LNCAP (cell line): Measurements from ENCODE around the gene SLC6A20.

Source experiments
- TF ChIP-seq, protein P1 (sequence below): fragments of 450-650 bp; IDR thresholded peaks from 2 replicates; pipeline ENCODE4 v1.5.1; 2017; ENCODE audit warnings: mild to moderate bottlenecking

The SLC6A20 gene

DNA sequence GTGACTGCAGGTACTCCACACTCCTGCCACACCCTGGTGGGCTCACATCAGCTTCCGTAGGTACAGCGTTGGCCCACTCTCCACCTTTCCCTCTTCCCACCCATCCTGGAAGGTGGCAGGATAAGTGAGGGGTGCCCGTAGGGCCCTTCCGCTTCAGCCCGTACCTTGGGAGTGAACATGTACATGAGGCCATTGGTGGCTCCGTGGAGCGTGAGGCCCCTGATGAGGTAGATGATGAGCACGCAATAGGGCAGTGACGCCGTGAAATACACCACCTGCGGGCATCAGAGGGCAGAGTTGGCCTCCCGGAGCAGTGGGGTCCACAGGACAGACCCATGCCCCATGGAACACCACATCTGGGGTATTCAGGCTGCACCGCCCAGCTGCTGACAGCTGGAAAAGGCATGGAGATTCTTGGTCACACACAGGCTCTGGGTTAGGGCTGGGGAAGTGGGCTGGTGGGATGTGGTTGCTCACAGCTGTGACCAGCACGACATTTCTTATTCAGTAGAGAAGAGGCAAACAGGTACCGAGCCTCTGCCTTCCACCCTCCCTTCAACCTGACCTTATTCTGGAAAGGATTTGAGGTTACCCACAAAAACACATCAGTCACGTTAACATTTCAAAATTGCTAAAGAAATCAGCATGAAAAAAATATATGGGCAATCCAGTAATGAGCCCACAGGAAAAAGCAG is 23.8 kb downstream of the SLC6A20 start:
- TF ChIP-seq, protein P1, sequence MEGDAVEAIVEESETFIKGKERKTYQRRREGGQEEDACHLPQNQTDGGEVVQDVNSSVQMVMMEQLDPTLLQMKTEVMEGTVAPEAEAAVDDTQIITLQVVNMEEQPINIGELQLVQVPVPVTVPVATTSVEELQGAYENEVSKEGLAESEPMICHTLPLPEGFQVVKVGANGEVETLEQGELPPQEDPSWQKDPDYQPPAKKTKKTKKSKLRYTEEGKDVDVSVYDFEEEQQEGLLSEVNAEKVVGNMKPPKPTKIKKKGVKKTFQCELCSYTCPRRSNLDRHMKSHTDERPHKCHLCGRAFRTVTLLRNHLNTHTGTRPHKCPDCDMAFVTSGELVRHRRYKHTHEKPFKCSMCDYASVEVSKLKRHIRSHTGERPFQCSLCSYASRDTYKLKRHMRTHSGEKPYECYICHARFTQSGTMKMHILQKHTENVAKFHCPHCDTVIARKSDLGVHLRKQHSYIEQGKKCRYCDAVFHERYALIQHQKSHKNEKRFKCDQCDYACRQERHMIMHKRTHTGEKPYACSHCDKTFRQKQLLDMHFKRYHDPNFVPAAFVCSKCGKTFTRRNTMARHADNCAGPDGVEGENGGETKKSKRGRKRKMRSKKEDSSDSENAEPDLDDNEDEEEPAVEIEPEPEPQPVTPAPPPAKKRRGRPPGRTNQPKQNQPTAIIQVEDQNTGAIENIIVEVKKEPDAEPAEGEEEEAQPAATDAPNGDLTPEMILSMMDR, result no peak

DNA sequence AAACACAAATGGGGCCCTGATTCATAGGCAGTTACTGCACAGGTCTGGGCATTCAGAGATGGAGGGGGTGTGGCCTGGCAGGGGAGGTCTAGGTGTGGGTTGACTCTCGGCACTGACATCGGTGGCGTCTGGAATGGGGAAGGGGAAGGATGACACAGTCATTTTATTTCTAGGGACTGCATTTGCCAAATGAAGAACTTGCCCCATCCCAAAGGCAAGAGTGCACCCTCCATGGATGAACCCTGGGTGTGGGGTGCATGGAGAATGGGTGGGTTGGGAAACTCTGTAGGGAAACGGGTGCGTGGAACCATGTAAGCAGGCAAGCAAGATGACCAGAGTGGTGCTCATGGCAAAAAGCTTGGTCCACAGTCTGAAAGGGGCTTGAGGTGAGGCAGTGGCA is 24.5 kb downstream of the SLC6A20 start:
- TF ChIP-seq, protein P1, result no peak

DNA sequence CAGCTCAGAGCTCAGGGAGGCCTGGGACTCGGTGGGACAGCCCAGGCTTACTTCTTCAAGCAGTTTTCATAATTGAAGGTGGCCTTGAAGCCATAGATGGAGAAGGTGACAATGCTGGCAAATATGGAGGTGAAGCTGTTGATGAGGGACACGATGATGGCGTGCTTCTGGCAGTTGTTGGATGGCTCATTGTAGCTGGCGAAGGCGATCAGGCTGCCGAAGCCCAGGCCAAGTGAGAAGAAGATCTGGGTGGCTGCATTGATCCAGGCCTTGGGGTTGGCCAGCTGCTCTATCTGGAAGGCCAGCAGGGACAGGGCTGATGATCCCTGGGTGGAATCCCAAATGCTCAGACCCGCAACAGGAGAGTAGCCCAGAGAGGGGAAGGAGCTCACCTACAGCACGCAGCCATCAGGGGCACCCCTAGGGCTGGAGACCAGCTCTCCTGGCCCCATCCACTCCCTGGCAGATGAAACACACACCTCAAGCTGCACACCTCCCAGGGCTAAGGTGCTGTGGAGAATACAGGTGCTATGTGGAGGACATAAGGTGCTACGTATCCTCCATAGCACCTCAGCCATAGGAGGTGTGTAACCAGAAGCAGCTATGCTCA is 25.1 kb downstream of the SLC6A20 start:
- TF ChIP-seq, protein P1, result no peak

DNA sequence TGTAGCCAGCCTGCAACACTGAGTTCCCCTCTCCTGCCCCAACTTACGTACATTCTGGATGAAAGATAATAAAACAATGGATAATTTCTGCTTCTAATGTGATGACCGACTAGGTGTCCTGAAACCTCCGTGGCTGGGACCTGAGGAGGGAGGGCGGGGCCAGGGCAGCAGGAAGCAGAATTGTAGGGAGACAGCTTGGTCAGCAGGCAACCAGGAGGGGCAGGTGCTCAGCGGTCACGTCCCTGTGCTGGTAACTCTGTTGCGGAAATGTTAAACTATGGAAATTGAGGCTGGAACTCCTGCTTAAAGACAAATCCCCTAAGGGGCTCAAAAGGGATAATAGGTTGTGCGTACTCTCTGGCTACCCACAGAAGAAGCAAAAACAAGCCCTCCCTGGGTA is 30.4 kb downstream of the SLC6A20 start:
- TF ChIP-seq, protein P1, result no peak

DNA sequence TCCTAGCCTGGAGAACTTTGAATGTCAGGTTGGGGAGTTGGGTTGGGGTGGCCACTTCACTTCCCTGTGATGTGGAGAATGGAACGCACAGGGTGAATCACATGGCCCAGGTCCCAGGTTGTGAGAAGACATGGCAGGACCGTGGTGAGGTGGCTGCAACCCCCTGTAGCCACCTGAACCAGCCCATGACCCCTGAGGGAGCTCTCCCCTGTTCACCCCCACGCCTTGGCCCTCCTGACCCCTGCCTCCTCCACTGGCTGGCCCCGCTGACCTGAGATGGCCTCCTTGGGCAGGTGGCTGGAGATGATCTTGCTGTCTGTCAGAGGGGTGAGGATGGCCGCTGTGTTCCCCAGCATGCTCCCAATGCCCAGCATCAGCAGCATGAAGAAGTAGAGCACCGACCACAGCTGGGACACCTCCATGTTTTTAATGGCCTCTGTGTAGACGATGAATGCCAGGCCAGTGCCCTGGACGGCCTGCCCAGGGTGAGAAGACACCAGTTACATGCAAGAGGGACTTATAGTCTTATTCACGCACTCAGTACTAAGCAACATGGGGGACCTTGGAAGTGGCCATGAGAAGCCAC is 31.0 kb downstream of the SLC6A20 start:
- TF ChIP-seq, protein P1, result no peak

DNA sequence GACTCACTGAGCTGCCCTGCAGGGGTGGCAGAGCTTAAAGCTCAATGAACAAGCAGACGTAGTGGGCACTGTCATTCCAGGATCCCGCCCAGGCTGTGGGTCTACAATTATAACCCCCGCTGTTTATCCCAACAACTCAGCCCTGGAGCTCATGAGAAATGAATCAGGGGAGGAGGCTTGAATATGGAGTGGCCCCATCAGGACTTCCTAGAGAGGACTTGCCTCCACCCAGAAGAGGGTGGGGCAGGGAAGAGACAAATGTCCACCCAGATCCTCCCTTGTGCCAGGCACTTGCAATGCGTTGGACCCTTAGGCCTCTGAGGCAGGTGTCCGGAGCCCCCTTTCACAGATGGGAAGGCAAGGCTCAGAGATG is 33.0 kb downstream of the SLC6A20 start:
- TF ChIP-seq, protein P1, result no peak

DNA sequence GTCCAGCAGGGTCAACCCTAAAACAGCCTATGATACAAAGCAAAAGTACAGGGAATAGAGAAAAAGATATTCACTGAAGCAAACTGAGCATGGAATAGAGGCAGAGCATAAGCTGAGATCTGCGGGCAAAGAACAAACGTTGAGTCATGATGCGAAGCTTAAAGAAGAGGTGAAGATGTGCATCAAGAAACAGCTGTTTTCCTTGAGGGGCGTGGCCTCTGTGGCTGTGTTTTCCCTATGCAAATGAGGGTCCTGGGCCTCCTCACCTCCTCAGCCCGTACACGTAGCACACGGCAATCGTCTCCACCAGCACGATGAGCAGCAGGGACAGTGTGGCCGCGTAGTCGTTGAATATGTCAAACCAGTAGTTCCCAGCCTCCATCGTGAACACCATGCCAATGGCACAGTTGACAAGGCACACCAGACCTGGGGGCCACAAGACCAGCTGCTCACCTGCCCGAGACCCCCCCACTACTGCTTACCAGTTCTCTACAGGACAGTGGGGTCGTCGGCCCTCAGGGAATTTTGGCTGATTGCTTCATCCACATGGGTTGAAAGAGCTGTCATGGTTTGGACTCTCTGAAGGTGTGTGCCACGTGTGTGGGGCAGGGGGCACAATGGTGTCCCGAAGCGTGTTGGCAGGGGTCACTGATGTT is 33.6 kb downstream of the SLC6A20 start:
- TF ChIP-seq, protein P1, result no peak
